CD4-positive, alpha-beta T cell treated with Interleukin-4 for 4 hours (primary cell): Measurements from ENCODE around the gene PIAS1.
"Not testable (repeated sequence)": the region's sequence is repeated elsewhere in the genome, so short reads cannot be mapped to it uniquely, and the experiment has no call there.

Experiments
- DNase-seq: peaks from one replicate; pipeline ENCODE4 v3.0.0-alpha.2; 2020

Gene PIAS1

GRCh38 chr15:68130851-68131250 is 76.7 kb downstream of the PIAS1 start:
- DNase-seq: no peak

GRCh38 chr15:68137096-68137495 is 83.0 kb downstream of the PIAS1 start:
- no peak for DNase-seq

DNA sequence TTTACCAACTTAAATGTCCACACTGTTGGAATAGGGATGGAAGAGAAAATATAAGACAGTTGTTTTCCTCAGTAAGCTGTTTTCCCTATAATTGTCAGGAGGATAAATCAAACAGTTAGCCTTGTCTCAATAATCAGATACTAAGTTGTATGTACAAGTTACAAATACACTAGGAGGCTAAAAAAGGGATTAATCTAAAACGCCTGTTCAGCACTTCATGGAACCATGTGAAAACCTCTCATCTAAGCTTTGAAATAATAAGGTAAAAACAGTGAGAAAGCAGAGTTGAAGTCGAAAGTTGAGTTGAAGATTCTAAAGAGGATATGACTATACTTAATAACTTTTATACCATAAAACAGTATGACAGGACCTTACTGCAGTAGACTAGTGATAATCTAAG is 89.0 kb downstream of the PIAS1 start:
- DNase-seq: no peak

- DNase-seq: no peak
Observed at GRCh38 chr15:68143785-68144184, 89.7 kb downstream of the PIAS1 start.

DNA sequence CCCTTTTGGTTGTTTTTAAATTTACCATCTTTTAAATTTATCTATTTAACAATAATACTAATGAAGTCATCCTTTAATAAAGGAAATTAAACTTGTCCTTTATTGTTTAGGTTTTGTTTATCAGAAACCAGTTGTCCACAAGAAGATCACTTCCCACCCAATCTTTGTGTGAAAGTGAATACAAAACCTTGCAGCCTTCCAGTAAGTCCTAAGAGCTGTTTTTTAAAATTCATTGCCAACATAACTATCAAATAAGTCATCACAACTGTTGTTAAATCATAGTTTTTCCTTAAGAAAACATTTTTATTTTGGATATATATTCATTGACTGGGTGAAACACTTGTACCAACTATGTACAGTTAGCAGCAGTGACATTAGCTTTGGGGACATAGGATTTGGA is 91.6 kb downstream of the PIAS1 start:
- DNase-seq: no peak

DNA sequence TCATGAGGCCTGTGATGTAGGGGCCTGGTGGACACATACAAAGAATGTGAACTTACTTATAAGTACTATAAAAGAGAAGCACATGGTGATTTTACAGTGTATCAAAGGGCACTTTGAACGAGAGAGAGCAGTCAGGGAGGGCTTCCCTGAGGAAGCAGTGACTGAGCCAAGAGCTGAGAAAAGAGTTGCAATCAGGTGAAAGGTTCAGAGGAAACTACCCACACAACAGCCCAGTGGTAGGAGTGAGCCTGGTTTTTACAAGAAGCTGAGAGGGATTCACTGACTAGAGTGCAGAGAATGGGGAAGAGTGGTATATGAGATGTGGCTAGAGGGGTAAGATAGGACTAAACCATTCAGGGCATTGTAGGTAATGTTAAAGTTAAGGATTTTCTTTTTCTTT is 93.9 kb downstream of the PIAS1 start:
- DNase-seq: no peak

DNA sequence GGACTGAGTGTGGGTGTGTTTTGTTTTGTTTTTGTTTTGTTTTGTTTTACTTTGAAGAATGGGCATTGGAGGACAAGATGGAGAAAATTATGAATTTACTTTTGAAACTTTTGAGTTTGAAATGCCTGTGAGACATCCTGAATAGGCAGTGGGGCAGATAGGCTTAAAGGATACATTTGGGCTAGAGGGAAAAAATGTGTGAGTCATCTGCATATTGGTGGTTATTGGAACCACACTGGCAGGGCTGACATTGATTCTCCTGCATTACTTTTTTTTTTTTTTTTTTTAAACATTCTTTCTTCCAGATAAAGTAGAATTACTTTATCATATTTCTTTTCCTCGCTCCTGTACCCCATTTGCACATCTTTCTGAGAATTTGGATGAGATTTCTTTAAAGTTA is 94.9 kb downstream of the PIAS1 start:
- no peak for DNase-seq

GRCh38 chr15:68150187-68150586 is 96.1 kb downstream of the PIAS1 start:
- no peak for DNase-seq

DNA sequence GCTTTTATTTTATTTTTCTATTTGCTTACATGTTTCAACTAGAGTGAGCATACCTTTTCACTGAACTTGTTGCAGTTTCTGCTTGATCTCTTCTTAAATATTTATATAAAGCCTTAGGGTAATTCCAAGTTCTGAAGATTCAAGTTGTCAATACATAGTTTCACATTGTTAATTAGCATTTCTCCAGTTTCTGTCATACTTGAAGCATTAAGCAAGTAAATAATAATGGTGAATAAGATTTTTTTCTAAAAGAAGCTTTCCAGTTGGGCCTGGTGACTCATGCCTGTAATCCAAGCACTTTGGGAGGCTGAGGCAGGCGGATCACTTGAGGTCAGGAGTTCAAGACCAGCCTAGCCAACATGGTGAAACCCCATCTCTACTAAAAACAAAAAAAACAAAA is 97.2 kb downstream of the PIAS1 start:
- DNase-seq: no peak

GRCh38 chr15:68152342-68152741 is 98.2 kb downstream of the PIAS1 start:
- no peak for DNase-seq

DNA sequence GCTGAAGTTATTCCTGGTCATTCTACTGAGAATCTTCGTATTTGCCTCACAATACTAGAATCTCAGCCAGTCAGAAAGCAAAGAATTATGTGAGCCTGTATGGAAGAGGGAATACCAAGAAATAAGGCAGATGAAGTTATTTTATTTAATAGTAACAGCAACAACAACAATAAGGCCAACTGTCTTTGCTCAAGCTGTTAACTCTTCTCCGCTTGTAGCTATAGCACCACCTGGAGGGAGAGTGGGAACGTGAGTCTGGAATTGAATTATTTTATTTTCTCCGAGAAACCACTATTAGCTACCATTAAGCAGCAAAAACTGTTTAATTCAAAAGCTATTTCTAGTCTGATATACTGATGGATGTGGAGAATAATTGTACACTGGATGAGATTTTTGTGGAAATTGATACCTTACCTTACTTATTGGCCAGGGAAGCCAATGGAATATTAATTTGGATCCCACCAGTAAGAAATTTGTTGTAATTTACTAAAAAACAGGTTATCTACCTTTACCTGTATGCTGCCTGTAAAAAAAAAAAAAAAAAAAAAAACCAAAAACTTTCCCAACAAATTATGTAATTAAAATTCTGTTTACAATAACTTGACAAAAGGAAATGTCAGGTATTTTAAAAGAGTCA is 100.9 kb downstream of the PIAS1 start:
- DNase-seq: peak; percentile 33

DNA sequence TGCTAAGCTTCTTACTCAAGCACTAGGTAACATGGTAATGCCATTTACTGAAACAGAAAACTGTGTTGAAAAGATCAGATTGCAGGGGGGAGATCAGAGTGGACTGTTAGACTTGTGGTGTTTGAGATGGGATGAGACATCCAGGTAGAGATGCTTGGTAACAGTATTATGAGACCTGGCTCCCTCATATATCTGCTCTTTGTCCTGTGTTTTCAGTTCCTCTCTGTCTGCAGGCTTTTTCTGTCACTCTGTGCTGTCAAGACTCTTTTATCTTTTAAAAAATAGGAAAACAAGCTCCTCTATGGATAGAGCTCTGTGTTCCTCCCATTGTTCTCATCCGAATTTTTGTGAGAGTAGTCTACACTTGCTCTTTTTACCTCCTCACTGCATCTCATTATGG is 103.0 kb downstream of the PIAS1 start:
- DNase-seq: no peak

DNA sequence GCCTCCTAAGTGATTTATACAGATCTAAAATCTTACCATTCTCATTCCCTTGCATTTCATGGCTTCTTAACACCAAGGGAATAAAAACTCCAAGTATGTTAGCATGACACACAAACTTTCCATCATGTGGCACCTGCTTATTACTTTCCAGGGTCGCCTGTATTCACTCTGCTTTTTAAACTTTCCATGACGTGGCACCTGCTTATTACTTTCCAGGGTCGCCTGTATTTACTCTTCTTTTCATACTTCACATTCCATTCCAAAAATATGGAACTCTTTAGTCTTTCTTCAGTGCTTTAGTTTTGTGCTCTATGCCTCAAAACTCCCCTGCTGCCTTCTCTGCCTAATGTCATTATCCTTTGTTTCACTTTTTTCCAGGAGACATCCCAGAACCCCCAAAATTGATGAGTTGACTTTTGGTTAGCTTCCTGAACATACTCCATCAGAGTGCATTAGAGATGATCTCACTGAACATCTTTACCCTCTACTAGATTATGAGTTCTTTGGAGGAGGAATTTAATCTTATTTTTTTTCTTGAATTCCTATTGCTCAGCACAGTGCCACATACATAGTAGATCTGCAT is 104.0 kb downstream of the PIAS1 start:
- no peak for DNase-seq

- DNase-seq: no peak
Observed at GRCh38 chr15:68163191-68163590, 109.1 kb downstream of the PIAS1 start.

DNA sequence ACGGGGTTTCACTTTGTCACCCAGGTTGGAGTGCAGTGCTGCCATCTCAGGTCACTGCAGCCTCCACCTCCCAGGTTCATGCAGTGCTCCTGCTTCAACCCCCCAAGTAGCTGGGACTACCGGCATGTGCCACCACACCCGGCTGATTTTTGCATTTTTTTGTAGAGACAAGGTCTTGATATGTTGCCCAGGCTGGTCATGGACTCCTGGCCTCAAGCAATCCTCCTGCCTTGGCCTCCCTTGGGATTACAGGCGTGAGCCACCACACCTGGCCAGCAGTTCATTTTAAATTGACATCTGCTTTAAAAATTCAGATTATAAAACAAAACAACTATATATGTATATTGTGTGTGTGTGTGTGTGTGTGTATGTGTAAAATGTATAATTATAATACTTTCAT is 112.7 kb downstream of the PIAS1 start:
- no peak for DNase-seq

DNA sequence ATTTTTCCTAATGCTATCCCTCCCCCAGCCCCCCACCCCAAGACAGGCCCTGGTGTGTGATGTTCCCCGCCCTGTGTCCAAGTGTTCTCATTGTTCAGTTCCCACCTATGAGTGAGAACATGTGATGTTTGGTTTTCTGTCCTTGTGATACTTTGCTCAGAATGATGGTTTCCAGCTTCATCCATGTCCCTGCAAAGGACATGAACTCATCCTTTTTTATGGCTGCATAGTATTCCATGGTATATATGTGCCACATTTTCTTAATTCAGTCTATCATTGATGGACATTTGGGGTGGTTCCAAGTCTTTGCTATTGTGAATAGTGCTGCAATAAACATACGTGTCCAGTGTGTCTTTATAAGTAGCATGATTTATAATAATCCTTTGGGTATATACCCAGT is 117.9 kb downstream of the PIAS1 start:
- not testable (repeated sequence) for DNase-seq

DNA sequence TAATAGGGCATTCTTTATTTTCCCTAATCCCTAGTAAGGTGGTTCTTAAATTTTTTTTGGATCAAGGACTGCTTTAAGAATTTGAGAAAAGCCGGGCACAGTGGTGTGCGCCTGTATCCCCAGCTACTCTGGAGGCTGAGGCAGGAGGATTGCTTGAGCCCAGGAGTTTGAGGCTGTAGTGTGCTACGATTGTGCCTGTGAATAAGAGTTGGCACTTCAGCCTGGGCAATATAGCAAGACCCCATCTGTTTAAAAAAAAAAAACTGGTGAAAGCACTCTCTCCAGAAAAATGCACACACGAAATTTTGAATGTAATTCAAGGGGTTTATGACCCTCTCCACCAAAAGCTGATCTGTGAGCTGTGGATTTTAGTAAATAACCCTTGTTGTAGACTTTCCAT is 119.0 kb downstream of the PIAS1 start:
- no peak for DNase-seq

GRCh38 chr15:68175526-68175925 is 121.4 kb downstream of the PIAS1 start:
- DNase-seq: no peak

- DNase-seq: no peak
Observed at GRCh38 chr15:68176601-68177000, 122.5 kb downstream of the PIAS1 start.

- no peak for DNase-seq
Observed at GRCh38 chr15:68177742-68178141, 123.6 kb downstream of the PIAS1 start.

GRCh38 chr15:68183616-68184315 is 129.7 kb downstream of the PIAS1 start:
- DNase-seq: no peak

- no peak for DNase-seq
Observed at GRCh38 chr15:68184616-68185480, 130.7 kb downstream of the PIAS1 start.

DNA sequence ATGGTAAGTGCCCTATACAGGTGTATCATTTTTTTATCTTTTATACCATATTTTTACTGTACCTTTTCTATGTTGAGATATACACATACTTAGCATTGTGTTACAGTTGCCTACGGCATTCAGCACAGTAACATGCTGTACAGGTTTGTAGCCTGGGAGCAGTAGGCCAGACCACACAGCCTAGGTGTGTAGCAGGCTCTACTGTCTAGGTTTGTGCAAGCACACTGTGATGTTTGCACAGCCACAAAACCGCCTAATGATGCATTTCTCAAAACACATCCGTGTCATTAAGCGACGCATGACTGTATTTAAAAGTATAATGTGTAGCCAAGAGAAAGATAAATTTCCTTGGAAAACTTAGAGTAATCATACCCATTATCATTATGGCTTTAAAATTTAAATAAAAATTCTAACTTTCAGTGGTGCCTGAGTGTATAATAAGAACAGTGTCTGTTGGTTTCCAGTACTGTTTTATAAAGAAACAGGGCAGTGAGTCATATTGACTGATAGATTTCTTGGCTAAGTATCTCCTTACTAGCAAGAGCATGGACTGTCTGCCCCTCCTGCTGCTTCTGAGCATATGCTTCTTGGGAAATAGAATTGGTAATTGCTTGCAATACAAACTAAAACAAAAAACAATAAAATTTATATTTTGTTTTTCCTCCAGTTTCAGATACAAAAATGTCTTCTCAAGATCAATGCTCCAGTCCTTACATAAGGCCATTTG is 132.7 kb downstream of the PIAS1 start:
- DNase-seq: no peak
